ENCODE data around the gene RXFP1. TPM values are rescaled to one million over a fixed set of nuclear protein-coding genes. Genes with fewer than 3 reads are reported as not detected.
A peak's percentile ranks its signal among the peaks of the same experiment; 100 is the strongest.

The RXFP1 gene
- total and polyA plus RNA-seq, 8 donors = 0.15 to 1.3 TPM; not detected in 6

- Histone ChIP-seq H3K9me3 (no peaks in the 10 kb centered on the region), H3K27me3 (no peaks in the 10 kb centered on the region), H3K36me3 (no peaks in the 10 kb centered on the region), H3K4me1 (no peaks in the 10 kb centered on the region), H3K27ac (no peak overlapping the region), H3K4me3 (no peak overlapping the region)
- TF ChIP-seq EP300 (IDR thresholded peaks at IDR 0.05) (no peak), CTCF (IDR thresholded peaks at IDR 0.05) (no peak), POLR2AphosphoS5 (IDR thresholded peaks at IDR 0.05) (no peak), POLR2A (IDR thresholded peaks at IDR 0.05) (no peak)
- intact Hi-C loops (cut with DNase I; ENCODE audit: low total_unique reads) = no loop called here
- DNase-seq = no peak
These were observed 29.3 kb upstream of the RXFP1 start for GRCh38 chr4:158492391-158492790.

- Histone ChIP-seq H3K4me1 (no peaks in the 10 kb centered on the region), H3K27ac (no peak overlapping the region), H3K4me3 (no peak overlapping the region), H3K9me3 (no peaks in the 10 kb centered on the region), H3K36me3 (no peaks in the 10 kb centered on the region), H3K27me3 (no peaks in the 10 kb centered on the region)
- DNase-seq = peak; percentile 28 to 44
- intact Hi-C loops (cut with DNase I; ENCODE audit: low total_unique reads) = no loop called here
- no peak for TF ChIP-seq POLR2AphosphoS5 (IDR thresholded peaks at IDR 0.05)
- TF ChIP-seq POLR2A (IDR thresholded peaks at IDR 0.05) = no peak
- peak in 3 of 7 experiments; percentile 13 to 37 (median 15) for TF ChIP-seq CTCF (IDR thresholded peaks at IDR 0.05)
- no peak for TF ChIP-seq EP300 (IDR thresholded peaks at IDR 0.05)
- WGBS, 5 donors = 31 to 43% (median 38%) methylated on average over 5 of the region's 5 CpGs
These were observed 25.5 kb upstream of the RXFP1 start for GRCh38 chr4:158496030-158496741.

- Histone ChIP-seq H3K9me3 (no peaks in the 10 kb centered on the region), H3K27me3 (no peaks in the 10 kb centered on the region), H3K27ac (no peak overlapping the region), H3K36me3 (no peaks in the 10 kb centered on the region), H3K4me3 (no peak overlapping the region), H3K4me1 (no peaks in the 10 kb centered on the region)
- intact Hi-C loops (cut with DNase I; ENCODE audit: low total_unique reads) = no loop called here
- no peak for DNase-seq
- WGBS, 5 donors = 67 to 76% (median 73%) methylated on average over 4 of the region's 4 CpGs
- TF ChIP-seq EP300 (IDR thresholded peaks at IDR 0.05) (no peak), POLR2AphosphoS5 (IDR thresholded peaks at IDR 0.05) (no peak), POLR2A (IDR thresholded peaks at IDR 0.05) (no peak), CTCF (IDR thresholded peaks at IDR 0.05) (no peak)
These were observed 21.6 kb upstream of the RXFP1 start for GRCh38 chr4:158500054-158500453.

- no peak for TF ChIP-seq POLR2A (IDR thresholded peaks at IDR 0.05)
- TF ChIP-seq CTCF (IDR thresholded peaks at IDR 0.05) = no peak
- intact Hi-C loops (cut with DNase I; ENCODE audit: low total_unique reads) = no loop called here
These were observed 8.4 kb upstream of the RXFP1 start for GRCh38 chr4:158513256-158513655.

More at GRCh38 chr4:158513256-158513655, 8.4 kb upstream of the RXFP1 start:
- DNase-seq = no peak
- H3K27me3 ChIP-seq = no peaks in the 10 kb centered on the region
- H3K36me3 ChIP-seq = no peaks in the 10 kb centered on the region
- H3K4me1 ChIP-seq = no peaks in the 10 kb centered on the region
- no peak overlapping the region for H3K27ac ChIP-seq
- H3K4me3 ChIP-seq = no peak overlapping the region
- no peaks in the 10 kb centered on the region for H3K9me3 ChIP-seq
- 47 to 59% (median 52%) methylated on average over 2 of the region's 2 CpGs for WGBS, 5 donors

All from stomach (tissue), 9 donors.